WI38 (cell line): Measurements from ENCODE around the gene SLC35E3.
"Not testable (repeated sequence)": the region's sequence is repeated elsewhere in the genome, so short reads cannot be mapped to it uniquely, and the experiment has no call there.

Experiments used
- H3K4me3 ChIP-seq: 2 replicates; pipeline ENCODE4 v1.5.1; 2011; ENCODE audit warnings: low read depth, mild to moderate bottlenecking, control low read depth, low read length
- TF ChIP-seq, protein P1 (sequence below): IDR thresholded peaks from 2 replicates; pipeline ENCODE4 v1.5.1; 2012; ENCODE audit warnings: low read depth, mild to moderate bottlenecking, control low read depth, low read length

The SLC35E3 gene

DNA sequence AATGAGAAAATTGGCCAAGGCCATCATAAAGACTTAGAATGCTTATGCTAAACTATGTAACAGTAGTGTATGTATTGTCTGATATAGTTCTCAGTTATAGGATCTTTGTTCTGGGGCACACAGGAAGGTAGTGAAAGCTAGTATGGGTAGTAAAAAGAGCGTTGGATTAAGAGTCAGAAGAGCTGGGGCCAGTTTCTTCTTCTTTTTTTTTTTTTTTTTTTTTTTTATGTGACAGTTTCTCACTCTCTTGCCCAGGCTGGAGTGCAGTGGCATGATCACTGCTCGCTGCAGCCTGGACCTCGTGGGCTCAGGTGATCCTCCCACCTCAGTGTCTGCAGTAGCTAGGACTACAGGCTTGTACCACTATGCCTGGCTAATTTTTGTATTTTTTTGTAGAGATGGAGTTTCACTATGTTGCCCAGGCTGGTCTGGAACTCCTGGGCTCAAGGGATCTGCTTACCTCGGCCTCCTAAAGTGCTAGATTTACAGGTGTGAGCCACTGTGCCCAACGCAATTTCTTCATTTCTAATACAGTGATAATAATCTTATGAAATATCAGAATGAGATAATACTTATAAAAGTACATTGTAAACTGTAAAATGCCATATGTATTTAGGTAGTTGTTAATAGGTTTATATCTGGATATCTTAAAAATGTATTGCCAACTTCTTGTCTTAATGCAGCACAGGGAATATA, 69.4 kb downstream of the SLC35E3 start:
- no peak overlapping the region for H3K4me3 ChIP-seq
- TF ChIP-seq, protein P1, sequence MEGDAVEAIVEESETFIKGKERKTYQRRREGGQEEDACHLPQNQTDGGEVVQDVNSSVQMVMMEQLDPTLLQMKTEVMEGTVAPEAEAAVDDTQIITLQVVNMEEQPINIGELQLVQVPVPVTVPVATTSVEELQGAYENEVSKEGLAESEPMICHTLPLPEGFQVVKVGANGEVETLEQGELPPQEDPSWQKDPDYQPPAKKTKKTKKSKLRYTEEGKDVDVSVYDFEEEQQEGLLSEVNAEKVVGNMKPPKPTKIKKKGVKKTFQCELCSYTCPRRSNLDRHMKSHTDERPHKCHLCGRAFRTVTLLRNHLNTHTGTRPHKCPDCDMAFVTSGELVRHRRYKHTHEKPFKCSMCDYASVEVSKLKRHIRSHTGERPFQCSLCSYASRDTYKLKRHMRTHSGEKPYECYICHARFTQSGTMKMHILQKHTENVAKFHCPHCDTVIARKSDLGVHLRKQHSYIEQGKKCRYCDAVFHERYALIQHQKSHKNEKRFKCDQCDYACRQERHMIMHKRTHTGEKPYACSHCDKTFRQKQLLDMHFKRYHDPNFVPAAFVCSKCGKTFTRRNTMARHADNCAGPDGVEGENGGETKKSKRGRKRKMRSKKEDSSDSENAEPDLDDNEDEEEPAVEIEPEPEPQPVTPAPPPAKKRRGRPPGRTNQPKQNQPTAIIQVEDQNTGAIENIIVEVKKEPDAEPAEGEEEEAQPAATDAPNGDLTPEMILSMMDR = no peak

DNA sequence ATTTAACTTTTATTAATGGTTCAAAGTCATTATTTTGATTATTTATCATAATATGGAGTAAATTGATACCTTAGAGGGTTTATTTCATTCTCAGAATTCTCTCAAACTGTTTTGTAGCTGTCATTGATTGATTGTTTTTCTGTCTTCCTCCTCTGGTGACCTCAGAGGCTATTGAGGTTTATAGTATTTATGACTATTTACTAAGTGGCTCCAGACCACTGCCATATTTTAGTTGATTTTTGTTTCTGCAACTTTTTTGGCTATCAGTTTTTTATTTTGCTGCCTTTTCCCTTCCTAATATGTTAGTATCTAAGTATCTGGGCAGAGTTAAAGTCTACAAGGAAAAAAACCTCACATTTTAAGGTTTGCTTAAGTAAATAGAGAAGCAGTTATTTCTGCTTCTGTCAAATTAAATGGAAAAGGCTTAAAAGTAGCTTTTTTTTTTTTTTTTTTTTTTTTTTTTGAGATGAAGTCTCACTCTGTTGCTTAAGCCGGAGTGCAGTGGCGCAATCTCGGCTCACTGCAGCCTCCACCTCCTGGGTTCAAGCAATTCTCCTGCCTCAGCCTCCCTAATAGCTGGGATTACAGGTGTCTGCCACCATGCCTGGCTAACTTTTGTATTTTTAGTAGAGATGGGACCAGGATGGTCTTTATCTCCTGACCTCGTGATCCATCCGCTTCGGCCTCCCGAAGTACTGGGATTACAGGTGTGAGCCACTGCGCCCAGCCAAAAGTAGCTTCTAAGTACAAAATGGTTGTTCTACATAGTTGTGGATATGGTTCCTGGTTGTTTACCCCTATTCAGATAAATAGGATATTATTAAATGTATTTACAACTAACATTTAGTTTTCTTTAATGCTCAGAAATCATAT, 70.2 kb downstream of the SLC35E3 start:
- TF ChIP-seq, protein P1 = no peak
- H3K4me3 ChIP-seq = no peak overlapping the region

DNA sequence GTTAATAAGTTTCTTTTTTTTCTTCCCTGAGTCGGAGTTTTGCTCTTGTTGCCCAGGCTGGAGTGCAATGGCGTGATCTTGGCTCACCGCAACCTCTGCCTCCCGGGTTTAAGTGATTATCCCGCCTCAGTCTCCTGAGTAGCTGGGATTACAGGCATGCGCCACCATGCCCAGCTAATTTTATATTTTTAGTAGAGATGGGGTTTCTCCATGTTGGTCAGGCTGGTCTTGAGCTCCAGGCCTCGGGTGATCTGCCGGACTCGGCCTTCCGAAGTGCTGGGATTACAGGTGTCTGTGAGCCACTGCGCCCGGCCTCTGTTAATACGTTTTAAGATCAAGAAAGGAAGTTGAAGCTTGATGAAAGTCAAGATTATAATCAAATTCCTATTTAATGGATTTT, 73.5 kb downstream of the SLC35E3 start:
- not testable (repeated sequence) for H3K4me3 ChIP-seq

DNA sequence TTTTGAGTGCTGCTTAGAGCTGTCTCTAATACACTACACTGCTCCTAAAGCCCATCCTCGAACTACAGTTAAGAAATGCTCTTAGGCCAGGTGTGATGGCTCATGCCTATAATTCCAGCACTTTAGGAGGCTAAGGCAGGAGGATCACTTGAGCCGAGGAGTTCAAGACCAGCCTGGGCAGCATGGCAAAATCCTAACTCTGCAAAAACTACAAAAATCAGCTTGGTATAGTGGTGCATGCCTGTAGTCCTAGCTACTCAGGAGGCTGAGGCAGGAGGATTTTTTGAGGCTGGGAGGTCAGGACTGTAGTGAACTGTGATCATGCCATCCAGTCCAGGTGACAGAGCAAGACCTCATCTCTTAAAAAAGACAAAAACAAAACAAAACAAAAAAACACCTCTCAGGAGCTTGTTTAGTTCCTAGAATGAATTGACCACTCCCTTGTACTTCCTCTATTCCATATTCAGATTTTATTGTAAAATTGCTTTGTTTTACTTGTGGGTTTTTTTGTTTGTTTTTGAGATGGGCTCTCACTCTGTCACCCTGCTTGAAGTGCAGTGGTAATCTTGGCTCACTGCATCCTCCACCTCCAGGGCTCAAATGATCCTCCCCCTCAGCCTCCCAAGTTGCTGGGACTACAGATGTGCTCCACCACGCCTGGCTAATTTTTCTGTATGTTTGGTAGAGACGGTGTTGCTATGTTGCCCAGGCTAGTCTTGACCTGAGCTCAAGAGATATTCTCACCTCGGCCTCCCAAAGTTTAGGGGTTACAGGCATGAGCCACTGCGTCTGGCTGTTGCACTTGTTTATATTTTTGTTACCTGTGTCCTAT, 75.6 kb downstream of the SLC35E3 start:
- TF ChIP-seq, protein P1 = no peak
- no peak overlapping the region for H3K4me3 ChIP-seq

DNA sequence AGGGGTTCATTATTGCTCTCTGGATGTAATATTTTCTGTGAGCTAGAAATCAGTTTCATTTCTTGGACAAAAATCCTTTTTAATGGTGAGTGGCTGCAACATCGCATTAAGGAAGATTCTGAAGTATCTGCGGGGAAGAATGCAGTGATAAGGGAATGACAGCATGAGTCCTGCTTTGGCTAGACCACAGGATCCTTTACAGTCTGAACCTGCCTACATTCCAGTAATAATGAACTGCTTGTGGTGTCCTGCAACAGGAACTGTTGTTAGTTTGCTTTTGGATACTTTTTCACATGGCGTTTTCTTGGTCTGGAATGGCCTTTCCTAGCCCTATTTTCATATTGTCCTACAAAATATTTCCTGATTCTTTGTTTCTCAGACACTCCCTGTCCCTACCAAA, 77.7 kb downstream of the SLC35E3 start:
- TF ChIP-seq, protein P1 = no peak
- no peak overlapping the region for H3K4me3 ChIP-seq

DNA sequence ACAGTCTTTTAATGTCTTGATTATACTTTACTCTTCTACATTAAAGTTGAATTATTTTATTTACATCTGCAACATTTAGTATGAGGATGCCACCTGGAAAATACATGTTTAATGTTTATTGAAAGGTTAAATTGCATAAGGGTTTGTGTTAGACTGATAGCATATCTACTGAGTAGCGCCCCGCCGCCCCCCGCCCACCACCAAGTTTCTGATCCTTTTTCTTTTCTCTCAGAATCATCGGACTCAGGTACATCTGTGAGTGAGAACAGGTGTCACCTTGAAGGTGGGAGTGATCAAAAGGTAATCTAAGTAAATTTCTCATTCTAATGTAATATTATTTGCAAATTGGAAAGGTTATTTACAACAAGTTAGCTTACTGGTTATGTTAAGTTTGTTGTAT, 78.2 kb downstream of the SLC35E3 start:
- TF ChIP-seq, protein P1 = no peak
- H3K4me3 ChIP-seq = no peak overlapping the region

DNA sequence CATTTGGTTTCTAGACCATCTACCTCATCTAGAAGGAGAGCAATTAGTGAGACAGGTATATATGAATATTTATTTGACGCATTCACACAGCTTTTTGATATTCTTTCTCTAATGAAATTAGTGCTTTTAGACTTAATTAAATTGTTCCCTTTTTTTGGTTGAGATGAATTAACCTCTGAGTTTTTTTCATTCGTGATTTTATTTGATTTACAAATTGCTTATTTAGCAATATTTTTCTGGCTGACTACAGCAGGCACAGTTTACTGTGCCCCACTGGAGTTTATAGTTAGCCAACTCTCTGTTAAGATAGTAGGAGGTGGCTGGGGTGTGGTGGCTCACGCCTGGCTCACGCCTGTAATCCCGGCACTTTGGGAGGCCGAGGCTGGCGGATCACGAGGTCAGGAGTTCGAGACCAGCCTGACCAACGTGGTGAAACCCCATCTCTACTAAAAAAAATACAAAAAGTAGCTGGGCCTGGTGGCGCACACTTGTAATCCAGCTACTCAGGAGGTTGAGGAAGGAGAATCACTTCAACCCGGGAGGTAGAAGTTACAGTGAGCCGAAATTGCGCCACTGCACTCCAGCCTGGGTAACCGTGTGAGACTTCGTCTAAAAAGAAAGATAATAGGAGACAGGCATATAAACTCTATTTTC, 78.7 kb downstream of the SLC35E3 start:
- H3K4me3 ChIP-seq = no peak overlapping the region
- TF ChIP-seq, protein P1 = no peak
